Stimulated activated naive CD8-positive, alpha-beta T cell treated with anti-CD3 and anti-CD28 coated beads, Interleukin-15, Interleukin-2, amounts not matched to agents 100 ng/mL and 50 ng/mL, for 24 hours (primary cell): ENCODE data around the gene NR3C1.
A peak's percentile ranks its signal among the peaks of the same experiment; 100 is the strongest.
"Not testable (repeated sequence)": the region's sequence is repeated elsewhere in the genome, so short reads cannot be mapped to it uniquely, and the experiment has no call there.

ENCODE experiments used
- H3K27ac Mint-ChIP-seq: one replicate; pipeline ENCODE4 v1.8.0; 2021; ENCODE audit warnings: mild to moderate bottlenecking, mixed read lengths
- H3K27me3 Mint-ChIP-seq: one replicate; pipeline ENCODE4 v1.8.0; 2021; ENCODE audit warnings: mixed read lengths
- H3K36me3 Mint-ChIP-seq: one replicate; pipeline ENCODE4 v1.8.0; 2021; ENCODE audit warnings: low read depth, mixed read lengths
- H3K4me1 Mint-ChIP-seq: one replicate; pipeline ENCODE4 v1.8.0; 2021; ENCODE audit warnings: low read depth, mixed read lengths
- H3K4me3 Mint-ChIP-seq: one replicate; pipeline ENCODE4 v1.8.0; 2021; ENCODE audit warnings: mild to moderate bottlenecking, mixed read lengths
- H3K9me3 Mint-ChIP-seq: one replicate; pipeline ENCODE4 v1.8.0; 2021; ENCODE audit warnings: mixed read lengths

NR3C1 gene

DNA sequence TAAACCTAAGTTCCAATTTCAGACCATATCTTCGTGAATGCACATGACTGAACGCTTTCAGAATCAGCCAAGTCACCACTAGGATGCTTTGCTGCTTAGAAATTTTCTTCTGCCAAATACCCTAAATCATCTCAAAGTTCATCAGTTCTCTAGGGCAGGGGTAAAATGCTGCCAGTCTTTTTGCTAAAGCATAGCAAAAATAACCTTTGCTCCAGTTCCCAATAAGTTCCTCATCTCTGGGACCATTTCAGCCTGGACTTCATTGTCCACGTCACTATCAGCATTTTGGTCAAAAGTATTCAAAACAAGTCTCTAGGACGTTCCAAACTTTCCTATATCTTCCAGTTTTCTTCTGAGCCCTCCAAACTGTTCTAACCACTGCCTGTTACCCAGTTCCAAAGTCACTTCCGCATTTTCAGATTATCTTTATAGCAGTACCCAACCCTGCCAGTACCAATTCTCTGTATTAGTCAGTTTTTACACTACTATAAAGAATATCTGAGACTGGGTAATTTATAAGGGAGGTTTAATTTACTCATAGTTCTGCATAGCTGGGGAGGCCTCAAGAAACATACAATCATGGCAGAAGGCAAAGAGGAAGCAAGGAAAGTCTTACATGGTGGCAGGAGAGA, 74.8 kb downstream of the NR3C1 start:
- peaks cover 29% of the 10 kb centered on the region for H3K9me3 Mint-ChIP-seq
- peaks cover 49% of the 10 kb centered on the region for H3K4me1 Mint-ChIP-seq
- no peak overlapping the region for H3K4me3 Mint-ChIP-seq
- no peaks in the 10 kb centered on the region for H3K27me3 Mint-ChIP-seq
- H3K27ac Mint-ChIP-seq, result no peak overlapping the region
- peaks cover 56% of the 10 kb centered on the region for H3K36me3 Mint-ChIP-seq

DNA sequence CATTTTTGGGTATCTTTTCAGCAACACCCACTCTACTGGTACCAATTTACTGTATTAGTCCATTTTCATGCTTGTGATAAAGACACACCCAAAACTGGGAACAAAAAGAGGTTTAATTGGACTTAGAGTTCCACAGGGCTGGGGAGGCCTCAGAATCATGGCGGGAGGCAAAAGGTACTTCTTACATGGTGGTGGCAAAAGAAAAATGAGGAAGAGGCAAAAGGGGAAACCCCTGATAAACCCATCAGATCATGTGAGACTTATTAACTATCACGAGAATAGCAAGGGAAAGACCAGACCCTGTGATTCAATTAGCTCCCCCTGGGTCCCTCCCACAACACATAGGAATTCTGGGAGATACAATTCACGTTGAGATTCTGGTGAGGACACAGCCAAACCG, 78.4 kb downstream of the NR3C1 start:
- peaks cover 62% of the 10 kb centered on the region for H3K4me1 Mint-ChIP-seq
- not testable (repeated sequence) for H3K4me3 Mint-ChIP-seq, H3K27me3 Mint-ChIP-seq, H3K27ac Mint-ChIP-seq
- H3K36me3 Mint-ChIP-seq, result peaks cover 65% of the 10 kb centered on the region
- peaks cover 29% of the 10 kb centered on the region for H3K9me3 Mint-ChIP-seq

GRCh38 chr5:143322931-143323630, 80.4 kb downstream of the NR3C1 start:
- Mint-ChIP-seq H3K9me3 (peaks cover 17% of the 10 kb centered on the region), H3K36me3 (peaks cover 53% of the 10 kb centered on the region), H3K4me1 (peaks cover 70% of the 10 kb centered on the region), H3K27ac (peak overlapping the region; percentile 10)
- not testable (repeated sequence) for H3K27me3 Mint-ChIP-seq, H3K4me3 Mint-ChIP-seq

DNA sequence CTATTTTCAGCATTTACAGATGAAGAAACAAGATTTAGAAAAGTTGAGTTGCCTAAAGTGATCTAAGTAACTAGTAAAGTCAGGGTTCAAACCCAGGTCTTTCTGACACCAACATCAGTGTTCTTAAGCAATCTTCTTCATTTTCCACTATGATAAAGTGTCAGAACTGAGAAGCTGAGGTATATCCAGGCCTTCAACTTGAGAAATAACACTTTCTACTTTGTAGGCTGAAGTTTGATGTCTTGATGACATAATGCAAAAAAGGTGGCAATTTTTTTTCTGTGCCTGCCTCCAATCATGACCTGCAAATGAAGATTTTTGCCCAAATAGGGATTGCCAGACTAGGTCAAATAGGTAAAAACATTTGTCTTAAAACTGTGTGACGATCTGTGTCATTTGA, 81.3 kb downstream of the NR3C1 start:
- H3K4me3 Mint-ChIP-seq, result no peak overlapping the region
- no peaks in the 10 kb centered on the region for H3K27me3 Mint-ChIP-seq
- H3K36me3 Mint-ChIP-seq, result peaks cover 48% of the 10 kb centered on the region
- H3K9me3 Mint-ChIP-seq, result peaks cover 9% of the 10 kb centered on the region
- peaks cover 74% of the 10 kb centered on the region for H3K4me1 Mint-ChIP-seq
- no peak overlapping the region for H3K27ac Mint-ChIP-seq

DNA sequence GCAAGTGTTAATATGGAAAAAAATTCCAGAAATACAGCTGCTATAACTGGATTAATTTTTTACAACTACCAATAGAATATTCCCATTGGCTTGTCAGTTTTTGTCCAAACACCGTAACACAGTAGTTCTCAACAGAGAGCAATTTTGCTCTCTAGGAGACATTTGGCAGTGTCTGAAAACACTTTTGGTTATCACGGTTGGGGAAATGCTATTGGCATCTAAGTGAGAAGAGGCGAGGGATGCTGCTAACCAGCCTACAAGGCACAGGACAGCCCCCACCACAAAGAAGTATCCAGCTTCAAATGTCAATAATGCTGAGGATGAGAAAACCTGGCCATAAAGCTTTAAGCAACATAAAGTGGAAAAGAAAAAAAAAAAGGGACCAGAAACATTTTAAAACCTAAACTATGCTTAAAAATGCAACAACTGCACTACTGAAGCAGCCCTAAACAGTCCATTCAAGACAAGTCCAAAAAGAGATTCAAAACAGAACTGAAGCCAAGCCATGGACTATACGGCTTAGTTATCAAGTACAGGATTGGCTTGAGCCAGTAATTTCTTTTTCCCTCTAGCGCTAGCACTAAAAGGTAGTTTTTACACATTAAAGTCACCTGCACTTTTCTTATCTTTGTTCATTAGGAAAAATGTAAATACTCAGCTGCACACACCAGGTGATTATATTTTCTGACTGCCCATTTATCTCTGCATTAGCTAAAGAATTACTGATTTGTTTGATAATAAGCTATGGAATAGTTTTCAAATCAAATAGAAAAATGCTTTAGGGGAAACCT, 83.9 kb downstream of the NR3C1 start:
- peaks cover 85% of the 10 kb centered on the region for H3K4me1 Mint-ChIP-seq
- H3K27ac Mint-ChIP-seq, result no peak overlapping the region
- H3K36me3 Mint-ChIP-seq, result peaks cover 38% of the 10 kb centered on the region

DNA sequence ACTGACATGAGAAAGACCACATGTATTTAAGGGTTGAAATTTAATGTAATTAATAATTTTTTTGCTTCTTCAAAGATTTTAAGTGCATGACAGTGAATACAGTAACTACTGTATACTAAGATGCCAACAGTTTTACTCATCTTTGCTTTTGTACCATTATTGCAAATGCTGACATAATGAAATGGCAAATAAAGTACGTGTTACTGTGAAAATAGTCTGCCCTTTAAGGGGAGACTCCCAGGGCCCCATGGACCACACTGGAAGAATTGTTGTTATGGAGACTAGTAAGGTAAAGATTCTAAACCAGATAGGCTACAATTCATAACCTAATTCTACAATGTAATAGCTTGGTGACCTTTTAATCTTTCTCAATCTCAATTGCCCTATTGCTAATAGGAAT, 84.7 kb downstream of the NR3C1 start:
- Mint-ChIP-seq H3K27me3 (no peaks in the 10 kb centered on the region), H3K9me3 (no peaks in the 10 kb centered on the region), H3K4me1 (peaks cover 85% of the 10 kb centered on the region), H3K4me3 (no peak overlapping the region), H3K36me3 (peaks cover 32% of the 10 kb centered on the region), H3K27ac (no peak overlapping the region)

More for the DNA sequence above, 83.9 kb downstream of the NR3C1 start:
- H3K9me3 Mint-ChIP-seq, result peaks cover under 1% of the 10 kb centered on the region
- no peak overlapping the region for H3K4me3 Mint-ChIP-seq
- H3K27me3 Mint-ChIP-seq, result no peaks in the 10 kb centered on the region

GRCh38 chr5:143318270-143318669, 85.2 kb downstream of the NR3C1 start:
- Mint-ChIP-seq H3K27ac (no peak overlapping the region), H3K9me3 (no peaks in the 10 kb centered on the region), H3K4me3 (no peak overlapping the region), H3K27me3 (no peaks in the 10 kb centered on the region), H3K4me1 (peaks cover 85% of the 10 kb centered on the region), H3K36me3 (peaks cover 33% of the 10 kb centered on the region)

DNA sequence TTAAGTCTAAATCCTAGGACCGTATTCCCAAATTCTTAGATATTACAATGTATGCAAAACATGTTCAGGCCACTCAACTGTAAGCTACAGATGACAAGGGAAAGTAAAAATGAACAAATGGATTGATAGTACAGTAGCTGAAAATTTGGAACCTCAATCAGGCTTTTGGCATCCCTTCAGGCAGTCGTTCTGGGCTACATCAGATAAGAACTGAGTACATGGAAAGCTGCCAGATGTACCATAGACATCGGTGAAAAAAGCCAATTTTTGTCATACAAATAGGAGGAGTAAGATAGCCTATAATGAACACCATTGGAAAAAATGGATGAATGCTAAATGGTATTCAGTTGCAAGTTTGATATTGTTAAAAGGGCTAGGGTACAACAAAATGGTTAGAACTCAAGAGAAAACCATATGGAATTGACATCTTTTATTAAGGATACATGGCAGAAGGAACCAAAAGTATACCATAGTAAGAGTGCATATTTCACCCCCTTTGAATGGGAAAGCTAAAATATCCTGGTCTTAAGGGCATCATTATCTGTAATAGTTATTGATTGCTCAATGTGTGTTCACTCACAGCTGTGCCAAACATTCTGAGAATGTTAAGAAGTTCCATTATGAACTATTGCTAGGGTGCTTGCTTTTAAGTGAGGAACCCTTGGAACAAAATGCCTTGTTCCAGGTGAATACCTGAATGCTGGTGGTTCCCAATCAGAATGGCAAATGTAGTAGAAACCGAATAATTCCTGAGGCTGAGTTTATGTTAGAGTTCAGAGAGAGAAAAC, 86.4 kb downstream of the NR3C1 start:
- no peak overlapping the region for H3K27ac Mint-ChIP-seq
- no peak overlapping the region for H3K4me3 Mint-ChIP-seq
- H3K36me3 Mint-ChIP-seq, result peaks cover 32% of the 10 kb centered on the region
- no peaks in the 10 kb centered on the region for H3K9me3 Mint-ChIP-seq
- peaks cover 84% of the 10 kb centered on the region for H3K4me1 Mint-ChIP-seq
- H3K27me3 Mint-ChIP-seq, result no peaks in the 10 kb centered on the region

- no peaks in the 10 kb centered on the region for H3K27me3 Mint-ChIP-seq
- H3K4me3 Mint-ChIP-seq, result no peak overlapping the region
- H3K4me1 Mint-ChIP-seq, result peaks cover 88% of the 10 kb centered on the region
- no peak overlapping the region for H3K27ac Mint-ChIP-seq
- H3K36me3 Mint-ChIP-seq, result peaks cover 35% of the 10 kb centered on the region
- no peaks in the 10 kb centered on the region for H3K9me3 Mint-ChIP-seq
Measured at GRCh38 chr5:143316337-143316736, 87.1 kb downstream of the NR3C1 start.

DNA sequence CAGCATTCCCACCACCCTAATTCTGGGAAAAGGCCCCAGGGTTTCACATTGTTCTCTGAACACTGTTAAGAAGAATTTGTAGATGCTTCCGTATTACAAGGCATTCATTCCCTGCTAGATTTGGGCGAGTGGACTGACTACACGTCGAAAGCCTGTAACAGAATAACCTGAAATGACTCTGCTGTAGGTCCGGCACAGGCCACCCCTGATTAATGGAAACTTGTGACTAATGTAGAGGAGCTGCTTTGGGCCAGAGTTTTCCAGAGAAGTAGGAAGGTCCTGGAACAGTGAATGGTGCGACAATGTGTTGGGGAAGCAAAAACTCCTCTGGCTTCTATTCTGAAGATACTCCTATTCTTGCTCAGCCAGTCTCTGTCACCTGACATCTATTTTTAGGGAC, 87.6 kb downstream of the NR3C1 start:
- no peak overlapping the region for H3K4me3 Mint-ChIP-seq
- peaks cover 88% of the 10 kb centered on the region for H3K4me1 Mint-ChIP-seq

GRCh38 chr5:143315214-143315613, 88.3 kb downstream of the NR3C1 start:
- Mint-ChIP-seq H3K27me3 (no peaks in the 10 kb centered on the region), H3K4me1 (peaks cover 87% of the 10 kb centered on the region), H3K4me3 (no peak overlapping the region), H3K9me3 (no peaks in the 10 kb centered on the region), H3K36me3 (peaks cover 42% of the 10 kb centered on the region), H3K27ac (no peak overlapping the region)

More for the DNA sequence above, 87.6 kb downstream of the NR3C1 start:
- Mint-ChIP-seq H3K9me3 (no peaks in the 10 kb centered on the region), H3K36me3 (peaks cover 37% of the 10 kb centered on the region), H3K27ac (no peak overlapping the region), H3K27me3 (no peaks in the 10 kb centered on the region)

GRCh38 chr5:143314659-143315058, 88.8 kb downstream of the NR3C1 start:
- peaks cover 48% of the 10 kb centered on the region for H3K36me3 Mint-ChIP-seq
- H3K4me1 Mint-ChIP-seq, result peaks cover 86% of the 10 kb centered on the region
- no peaks in the 10 kb centered on the region for H3K9me3 Mint-ChIP-seq
- H3K4me3 Mint-ChIP-seq, result no peak overlapping the region
- no peaks in the 10 kb centered on the region for H3K27me3 Mint-ChIP-seq
- peak overlapping the region; percentile 22 for H3K27ac Mint-ChIP-seq

DNA sequence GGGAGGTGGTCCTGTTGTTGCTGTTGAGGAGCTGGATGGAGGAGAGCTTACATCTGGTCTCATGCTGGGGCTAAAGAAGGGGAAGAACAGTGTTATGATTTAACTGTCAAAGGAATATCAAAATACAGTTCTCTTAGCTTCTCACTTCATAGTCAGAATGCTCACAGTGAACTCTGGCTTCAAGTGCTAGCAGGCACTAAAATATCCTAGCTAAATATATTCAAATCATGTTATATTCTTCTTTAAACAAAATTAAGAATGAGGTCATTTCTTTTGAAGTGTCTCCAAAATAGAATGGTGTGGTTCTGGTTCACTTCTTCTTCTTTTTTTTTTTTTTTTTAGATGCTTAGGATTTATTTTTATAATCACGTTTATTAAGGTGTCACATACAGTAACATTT, 89.4 kb downstream of the NR3C1 start:
- H3K4me3 Mint-ChIP-seq, result peak overlapping the region; percentile 2
- no peaks in the 10 kb centered on the region for H3K27me3 Mint-ChIP-seq
- peaks cover 83% of the 10 kb centered on the region for H3K4me1 Mint-ChIP-seq
- H3K9me3 Mint-ChIP-seq, result no peaks in the 10 kb centered on the region
- peak overlapping the region; percentile 92 for H3K27ac Mint-ChIP-seq
- H3K36me3 Mint-ChIP-seq, result peaks cover 53% of the 10 kb centered on the region

DNA sequence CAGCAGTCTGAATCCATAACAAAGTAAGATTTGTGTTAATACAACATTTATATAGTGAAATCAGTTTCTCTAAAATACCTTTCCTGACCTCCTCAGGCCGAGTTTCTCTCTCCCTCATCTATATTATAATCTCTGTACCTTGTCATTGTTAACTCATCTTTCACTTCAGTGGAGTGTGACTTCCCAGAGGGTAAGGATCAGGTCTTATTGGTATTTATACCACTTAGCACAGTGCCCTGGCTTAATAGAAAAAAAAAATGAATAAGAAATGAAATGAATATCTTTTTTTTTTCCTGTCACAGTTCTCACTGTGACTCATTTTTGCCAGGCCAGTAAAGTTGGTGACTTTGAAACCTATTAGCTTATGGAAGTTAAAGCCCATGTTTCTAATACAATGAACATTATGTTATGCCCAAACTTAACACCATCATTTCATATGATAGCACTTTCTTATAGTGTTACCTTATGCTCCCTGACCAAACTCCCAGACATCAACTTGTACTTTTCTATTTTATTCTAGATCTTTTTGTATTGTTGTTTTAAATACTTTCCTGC, 90.1 kb downstream of the NR3C1 start:
- peaks cover 61% of the 10 kb centered on the region for H3K36me3 Mint-ChIP-seq
- peaks cover 77% of the 10 kb centered on the region for H3K4me1 Mint-ChIP-seq
- peak overlapping the region; percentile 2 for H3K4me3 Mint-ChIP-seq
- H3K27ac Mint-ChIP-seq, result peak overlapping the region; percentile 92
- no peaks in the 10 kb centered on the region for H3K9me3 Mint-ChIP-seq
- no peaks in the 10 kb centered on the region for H3K27me3 Mint-ChIP-seq
